HTERT RPE-1 (cell line): ENCODE results near the gene AZU1.
"Not testable (repeated sequence)": the region's sequence is repeated elsewhere in the genome, so short reads cannot be mapped to it uniquely, and the experiment has no call there.

Experiments used
- in situ Hi-C: fragments of 300-500 bp; cut with MboI; formaldehyde crosslinking; loops from 4 replicates; pipeline ENCODE4 v1.14.3; 2020; ENCODE audit warnings: low sequenced_read_pairs

Gene AZU1

GRCh38 chr19:869245-870177 lies 41.9 kb downstream of the AZU1 start:
- in situ Hi-C loops, result no loop called here

- in situ Hi-C loops, result no loop called here
These were observed 42.7 kb downstream of the AZU1 start for GRCh38 chr19:870314-870713.

- in situ Hi-C loops, result no loop called here
These were observed 43.3 kb downstream of the AZU1 start for GRCh38 chr19:870963-871401.

GRCh38 chr19:871446-872265 lies 44.0 kb downstream of the AZU1 start:
- in situ Hi-C loops, result no loop called here

- in situ Hi-C loops, result no loop called here
These were observed 44.8 kb downstream of the AZU1 start for GRCh38 chr19:872266-872951.

GRCh38 chr19:873084-873483 lies 45.4 kb downstream of the AZU1 start:
- in situ Hi-C loops, result no loop called here

- in situ Hi-C loops, result no loop called here
These were observed 46.0 kb downstream of the AZU1 start for GRCh38 chr19:873561-874041.

- in situ Hi-C loops, result no loop called here
These were observed 47.7 kb downstream of the AZU1 start for GRCh38 chr19:875265-875879.

GRCh38 chr19:876089-876488 lies 48.5 kb downstream of the AZU1 start:
- in situ Hi-C loops, result no loop called here

GRCh38 chr19:876780-877314 lies 49.2 kb downstream of the AZU1 start:
- in situ Hi-C loops, result no loop called here

GRCh38 chr19:877992-878660 lies 50.5 kb downstream of the AZU1 start:
- in situ Hi-C loops, result not testable (repeated sequence)

- in situ Hi-C loops, result not testable (repeated sequence)
These were observed 51.3 kb downstream of the AZU1 start for GRCh38 chr19:878751-879561.

GRCh38 chr19:879711-880438 lies 52.2 kb downstream of the AZU1 start:
- in situ Hi-C loops, result no loop called here
